Tibial nerve (tissue), 4 donors: ENCODE measurements around the gene RAB40C. TPM values are rescaled to one million over a fixed set of nuclear protein-coding genes. Genes with fewer than 3 reads are reported as not detected.

Experiments used
- DNase-seq, 2 donors: peaks; one replicate each; pipeline ENCODE4 v3.0.0-alpha.2; 2019; ENCODE audit warnings: low spot score in 2 of 2
- H3K27ac ChIP-seq, 4 donors: fragments of 200-600 bp; sonication (generic) in 3 of 4; one replicate each; pipeline ENCODE4 v1.5.1; 2017 to 2019; ENCODE audit warnings: mild to moderate bottlenecking in 1 of 4
- H3K27me3 ChIP-seq, 2 donors: fragments of 200-600 bp; sonication (generic) in 1 of 2; one replicate each; pipeline versions ENCODE4 v1.5.1 to v1.6.0; 2017 to 2019
- H3K36me3 ChIP-seq, 3 donors: fragments of 200-600 bp; sonication (generic); one replicate each; pipeline ENCODE4 v1.5.1; 2018 to 2019
- H3K4me1 ChIP-seq, 4 donors: fragments of 200-600 bp; sonication (generic) in 3 of 4; one replicate each; pipeline ENCODE4 v1.5.1; 2017 to 2019
- H3K4me3 ChIP-seq, 4 donors: fragments of 200-600 bp; sonication (generic) in 3 of 4; one replicate each; pipeline ENCODE4 v1.5.1; 2017 to 2019; ENCODE audit warnings: mild to moderate bottlenecking in 1 of 4, moderate library complexity in 1 of 4
- H3K9me3 ChIP-seq, 4 donors: fragments of 200-600 bp; sonication (generic) in 3 of 4; one replicate each; pipeline ENCODE4 v1.5.1; 2017 to 2019
- EP300 ChIP-seq, 2 donors: sonication (generic); formaldehyde crosslinking; IDR thresholded peaks; one replicate each; pipeline ENCODE4 v1.6.1; 2017; ENCODE audit warnings: antibody characterized with exemption in 2 of 2, mild to moderate bottlenecking in 1 of 2
- POLR2A ChIP-seq, 2 donors: fragments of 450-650 bp; IDR thresholded peaks; one replicate each; pipeline ENCODE4 v1.6.1; 2017; ENCODE audit warnings: antibody characterized with exemption in 2 of 2, mild to moderate bottlenecking in 2 of 2, moderate library complexity in 2 of 2
- WGBS, 2 donors: methylation state at CpG; one replicate each; pipeline ENCODE4 v1.1.5; 2018; 5-methylcytosine and 5-hydroxymethylcytosine counted together
- total RNA-seq, 4 donors: library from RNA; depleted of rRNA; stranded (reverse); fragments of >200 nt; gene quantifications; one replicate each; pipeline ENCODE4 v1.1.0, GENCODE V29; 2016
- TF ChIP-seq, protein P1 (sequence below), 5 experiments: fragments of 200-600 bp in 3 of 5; fragments of 450-650 bp in 2 of 5; sonication (generic) in 3 of 5; IDR thresholded peaks; one replicate each; pipeline ENCODE4 v1.5.1; 2016 to 2019; ENCODE audit warnings: antibody characterized with exemption in 5 of 5, mild to moderate bottlenecking in 3 of 5, moderate library complexity in 2 of 5

The RAB40C gene
- total RNA-seq, 4 donors from 2014 or later: 21.1 to 30.6 (median 27.5) TPM

GRCh38 chr16:641326-642188 is 51.7 kb downstream of the RAB40C start, which contains the start of gene MCRIP2:
TSS of gene MCRIP2 (plus strand) at chr16:641828. CDS start at chr16:641992, 164 bp downstream.
- 1 to 2% methylated on average over 8 to 37 of the region's 81 CpGs for WGBS, 2 donors
- H3K4me3 ChIP-seq: peak within 1 kb of the TSS; percentile 58 to 91 (median 80)
- DNase-seq: peak; percentile 59 to 70
- H3K4me1 ChIP-seq: peaks cover 0 to 52% (median 25%) of the 10 kb centered on the region in 4 donors
- TF ChIP-seq, protein P1, sequence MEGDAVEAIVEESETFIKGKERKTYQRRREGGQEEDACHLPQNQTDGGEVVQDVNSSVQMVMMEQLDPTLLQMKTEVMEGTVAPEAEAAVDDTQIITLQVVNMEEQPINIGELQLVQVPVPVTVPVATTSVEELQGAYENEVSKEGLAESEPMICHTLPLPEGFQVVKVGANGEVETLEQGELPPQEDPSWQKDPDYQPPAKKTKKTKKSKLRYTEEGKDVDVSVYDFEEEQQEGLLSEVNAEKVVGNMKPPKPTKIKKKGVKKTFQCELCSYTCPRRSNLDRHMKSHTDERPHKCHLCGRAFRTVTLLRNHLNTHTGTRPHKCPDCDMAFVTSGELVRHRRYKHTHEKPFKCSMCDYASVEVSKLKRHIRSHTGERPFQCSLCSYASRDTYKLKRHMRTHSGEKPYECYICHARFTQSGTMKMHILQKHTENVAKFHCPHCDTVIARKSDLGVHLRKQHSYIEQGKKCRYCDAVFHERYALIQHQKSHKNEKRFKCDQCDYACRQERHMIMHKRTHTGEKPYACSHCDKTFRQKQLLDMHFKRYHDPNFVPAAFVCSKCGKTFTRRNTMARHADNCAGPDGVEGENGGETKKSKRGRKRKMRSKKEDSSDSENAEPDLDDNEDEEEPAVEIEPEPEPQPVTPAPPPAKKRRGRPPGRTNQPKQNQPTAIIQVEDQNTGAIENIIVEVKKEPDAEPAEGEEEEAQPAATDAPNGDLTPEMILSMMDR (IDR thresholded peaks at IDR 0.05): peak in 1 of 5 experiments; percentile 4
- TF ChIP-seq EP300 (IDR thresholded peaks at IDR 0.05) (peak in 1 of 2 donors; percentile 41), POLR2A (IDR thresholded peaks at IDR 0.05) (peak in 1 of 2 donors; percentile 36)
- no peaks in the 10 kb centered on the region for H3K27me3 ChIP-seq
- peak within 1 kb of the TSS; percentile 77 to 87 (median 86) for H3K27ac ChIP-seq
- no peaks in the 10 kb centered on the region for H3K9me3 ChIP-seq
- peaks cover 0 to 2% (median 0%) of the 10 kb centered on the region in 3 donors for H3K36me3 ChIP-seq

- Histone ChIP-seq H3K27me3 (no peaks in the 10 kb centered on the region), H3K36me3 (peaks cover 0 to 6% (median 0%) of the 10 kb centered on the region in 3 donors), H3K27ac (peak overlapping the region; percentile 77 to 86 (median 82)), H3K9me3 (no peaks in the 10 kb centered on the region), H3K4me1 (peaks cover 0 to 58% (median 28%) of the 10 kb centered on the region in 4 donors), H3K4me3 (peak overlapping the region; percentile 58 to 91 (median 80))
- TF ChIP-seq POLR2A (IDR thresholded peaks at IDR 0.05) (no peak), EP300 (IDR thresholded peaks at IDR 0.05) (no peak)
- TF ChIP-seq, protein P1 (IDR thresholded peaks at IDR 0.05): no peak
- 12 to 21% methylated on average over 16 to 19 of the region's 72 CpGs for WGBS, 2 donors
- no peak for DNase-seq
These were observed 52.6 kb downstream of the RAB40C start for GRCh38 chr16:642189-643049.

- 85 to 88% methylated on average over 4 to 10 of the region's 13 CpGs for WGBS, 2 donors
- TF ChIP-seq EP300 (IDR thresholded peaks at IDR 0.05): no peak
- TF ChIP-seq POLR2A (IDR thresholded peaks at IDR 0.05): no peak
- TF ChIP-seq, protein P1 (IDR thresholded peaks at IDR 0.05): no peak
- no peaks in the 10 kb centered on the region for H3K27me3 ChIP-seq
- no peak for DNase-seq
- no peaks in the 10 kb centered on the region for H3K9me3 ChIP-seq
- peaks cover 0 to 58% (median 24%) of the 10 kb centered on the region in 4 donors for H3K4me1 ChIP-seq
- peak overlapping the region in 3 of 4 donors; percentile 80 to 86 (median 85) for H3K27ac ChIP-seq
- peaks cover 0 to 6% (median 0%) of the 10 kb centered on the region in 3 donors for H3K36me3 ChIP-seq
- H3K4me3 ChIP-seq: peak overlapping the region in 3 of 4 donors; percentile 58 to 89 (median 71)
These were observed 53.1 kb downstream of the RAB40C start for GRCh38 chr16:643050-643368.

- DNase-seq: no peak
- 91 to 94% methylated on average over 12 of the region's 12 CpGs for WGBS, 2 donors
- peaks cover 0 to 63% (median 25%) of the 10 kb centered on the region in 4 donors for H3K4me1 ChIP-seq
These were observed 54.7 kb downstream of the RAB40C start for GRCh38 chr16:644556-644955.

More at GRCh38 chr16:644556-644955, 54.7 kb downstream of the RAB40C start:
- Histone ChIP-seq H3K27me3 (no peaks in the 10 kb centered on the region), H3K36me3 (peaks cover 0 to 6% (median 0%) of the 10 kb centered on the region in 3 donors), H3K4me3 (no peak overlapping the region), H3K27ac (peak overlapping the region in 1 of 4 donors; percentile 91), H3K9me3 (no peaks in the 10 kb centered on the region)
- TF ChIP-seq EP300 (IDR thresholded peaks at IDR 0.05): no peak
- TF ChIP-seq POLR2A (IDR thresholded peaks at IDR 0.05): no peak
- TF ChIP-seq, protein P1 (IDR thresholded peaks at IDR 0.05): no peak
